Liver (tissue), 9 donors: ENCODE measurements around the gene KSR1. TPM values are rescaled to one million over a fixed set of nuclear protein-coding genes. Genes with fewer than 3 reads are reported as not detected.

Experiments
- DNase-seq: peaks from one replicate; pipeline ENCODE4 v3.0.0-alpha.2; 2017; ENCODE audit warnings: low spot score
- H3K27ac ChIP-seq, 2 donors: one replicate each; pipeline ENCODE4 v1.7.0; 2013; ENCODE audit warnings: inconsistent platforms in 2 of 2, low read length in 2 of 2, control low read depth in 1 of 2, low read depth in 1 of 2, mild to moderate bottlenecking in 1 of 2
- H3K27me3 ChIP-seq, 4 donors: one replicate each; pipeline versions ENCODE4 v1.6.1 to v1.7.0; 2013; ENCODE audit warnings: low read length in 3 of 4, inconsistent platforms in 1 of 4, mild to moderate bottlenecking in 1 of 4, moderate library complexity in 1 of 4; ENCODE audit not compliant: control insufficient read depth in 4 of 4, insufficient read depth in 4 of 4
- H3K36me3 ChIP-seq, 4 donors: one replicate each; pipeline versions ENCODE4 v1.6.1 to v1.7.0; 2013; ENCODE audit warnings: low read length in 3 of 4, mild to moderate bottlenecking in 3 of 4, low read depth in 1 of 4, moderate library complexity in 1 of 4; ENCODE audit not compliant: control insufficient read depth in 4 of 4, insufficient read depth in 3 of 4
- H3K4me1 ChIP-seq, 4 donors: one replicate each; pipeline versions ENCODE4 v1.6.1 to v1.7.0; 2013; ENCODE audit warnings: low read length in 3 of 4, mild to moderate bottlenecking in 3 of 4, moderate library complexity in 1 of 4; ENCODE audit not compliant: control insufficient read depth in 4 of 4, insufficient read depth in 4 of 4
- H3K4me3 ChIP-seq, 3 donors: one replicate each; pipeline versions ENCODE4 v1.6.1 to v1.7.0; 2013; ENCODE audit warnings: low read length in 3 of 3, control low read depth in 1 of 3, low read depth in 1 of 3, mild to moderate bottlenecking in 1 of 3
- H3K9ac ChIP-seq, 2 donors: one replicate each; pipeline ENCODE4 v1.7.0; 2013; ENCODE audit warnings: low read length in 2 of 2, mild to moderate bottlenecking in 2 of 2, moderate library complexity in 2 of 2, control low read depth in 1 of 2, low read depth in 1 of 2
- H3K9me3 ChIP-seq, 4 donors: one replicate each; pipeline versions ENCODE4 v1.6.1 to v1.7.0; 2013; ENCODE audit warnings: low read length in 3 of 4; ENCODE audit not compliant: control insufficient read depth in 4 of 4
- EGR1 ChIP-seq, 2 donors: IDR thresholded peaks; 2 replicates each; pipeline ENCODE4 v1.6.1; 2016 to 2018; ENCODE audit warnings: antibody characterized with exemption in 2 of 2, low read depth in 2 of 2
- FOXA1 ChIP-seq: IDR thresholded peaks from 2 replicates; pipeline ENCODE4 v1.6.1; 2016; ENCODE audit warnings: antibody characterized with exemption
- FOXA2 ChIP-seq: IDR thresholded peaks from 2 replicates; pipeline ENCODE4 v1.6.1; 2016; ENCODE audit warnings: antibody characterized with exemption
- GABPA ChIP-seq, 2 donors: IDR thresholded peaks in 1 of 2; conservative IDR thresholded peaks in 1 of 2; 2 replicates each; pipeline ENCODE4 v1.6.1; 2016; ENCODE audit warnings: antibody characterized with exemption in 2 of 2, mild to moderate bottlenecking in 1 of 2, moderate library complexity in 1 of 2
- HNF4G ChIP-seq: IDR thresholded peaks from 2 replicates; pipeline ENCODE4 v1.6.1; 2016; ENCODE audit warnings: antibody characterized with exemption
- JUND ChIP-seq, 2 donors: IDR thresholded peaks; 2 replicates each; pipeline ENCODE4 v1.6.1; 2016; ENCODE audit warnings: antibody characterized with exemption in 2 of 2
- MAX ChIP-seq: IDR thresholded peaks from 2 replicates; pipeline ENCODE4 v1.6.1; 2016; ENCODE audit warnings: antibody characterized with exemption
- NR2F2 ChIP-seq: IDR thresholded peaks from 2 replicates; pipeline ENCODE4 v1.6.1; 2016; ENCODE audit warnings: antibody characterized with exemption
- RAD21 ChIP-seq, 2 donors: IDR thresholded peaks; 2 replicates each; pipeline ENCODE4 v1.6.1; 2016; ENCODE audit warnings: antibody characterized with exemption in 2 of 2, mild to moderate bottlenecking in 2 of 2
- REST ChIP-seq: IDR thresholded peaks from 2 replicates; pipeline ENCODE4 v1.6.1; 2016; ENCODE audit warnings: antibody characterized with exemption, mild to moderate bottlenecking
- RXRA ChIP-seq, 2 donors: IDR thresholded peaks; 2 replicates each; pipeline ENCODE4 v1.6.1; 2017 to 2018; ENCODE audit warnings: antibody characterized with exemption in 2 of 2, mild to moderate bottlenecking in 1 of 2
- TAF1 ChIP-seq: conservative IDR thresholded peaks from 2 replicates; pipeline ENCODE4 v1.6.1; 2016; ENCODE audit warnings: antibody characterized with exemption, mild to moderate bottlenecking
- YY1 ChIP-seq: IDR thresholded peaks from 2 replicates; pipeline ENCODE4 v1.6.1; 2016; ENCODE audit warnings: antibody characterized with exemption, mild to moderate bottlenecking
- WGBS: extraction: QIAGEN DNeasy Blood & Tissue Kit; methylation state at CpG from one replicate; pipeline ENCODE4 v1.1.7; 2013; 5-methylcytosine and 5-hydroxymethylcytosine counted together
- polyA plus RNA-seq, 2 donors: library from polyadenylated mRNA; stranded (reverse) in 1 of 2; unstranded in 1 of 2; fragments of 200-250 nt in 1 of 2; fragments of >200 nt in 1 of 2; fragmentation: Nextera tagmentation in 1 of 2; extraction: Ambion mirVana in 1 of 2; gene quantifications; one replicate each; pipeline versions ENCODE4 v1.2.1 to v1.2.3, GENCODE V29; 2013 to 2015
- total RNA-seq, 2 donors: library from RNA; depleted of rRNA; stranded (reverse); fragments of >200 nt; gene quantifications; one replicate each; pipeline ENCODE4 v1.2.3, GENCODE V29; 2014
- TF ChIP-seq, protein P1 (sequence below): fragments of 150-350 bp; IDR thresholded peaks from 2 replicates; pipeline ENCODE4 v1.5.1; 2017; ENCODE audit warnings: improper control_type of control experiment, low read depth, low read length; ENCODE audit not compliant: missing input control
- TF ChIP-seq, protein P2 (sequence below): IDR thresholded peaks from 2 replicates; pipeline ENCODE4 v1.6.1; 2016; ENCODE audit warnings: antibody characterized with exemption
- TF ChIP-seq, protein P3 (sequence below): IDR thresholded peaks from 2 replicates; pipeline ENCODE4 v1.6.1; 2016; ENCODE audit warnings: antibody characterized with exemption
- donor health status: healthy.
- donor health status: healthy.
- donor health status: healthy.
- donor health status: healthy.
- donor health status: healthy.

The KSR1 gene
- total and polyA plus RNA-seq, 4 donors, result 1.2 to 9.0 (median 4.1) TPM

DNA sequence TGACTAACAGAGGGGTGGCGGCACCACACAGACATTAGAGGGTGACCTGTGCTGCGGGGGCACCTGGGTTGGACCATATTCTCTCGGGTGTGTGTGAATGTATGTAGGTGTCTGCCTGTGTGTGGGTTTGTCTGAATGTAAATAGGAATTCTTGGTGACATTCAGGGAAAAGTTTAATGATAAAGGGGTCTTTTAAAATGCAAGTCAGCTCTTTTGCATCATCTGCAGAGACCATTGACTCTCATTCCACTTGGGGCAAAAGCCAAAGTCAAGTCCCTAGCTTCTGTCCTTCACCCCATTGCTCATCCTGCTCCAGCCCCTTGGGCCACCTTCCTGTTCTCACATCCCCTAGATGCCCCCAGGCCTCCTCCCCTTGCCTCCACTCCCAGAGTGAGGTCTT, 23.6 kb downstream of the KSR1 start (continued):
- TF ChIP-seq, protein P1, sequence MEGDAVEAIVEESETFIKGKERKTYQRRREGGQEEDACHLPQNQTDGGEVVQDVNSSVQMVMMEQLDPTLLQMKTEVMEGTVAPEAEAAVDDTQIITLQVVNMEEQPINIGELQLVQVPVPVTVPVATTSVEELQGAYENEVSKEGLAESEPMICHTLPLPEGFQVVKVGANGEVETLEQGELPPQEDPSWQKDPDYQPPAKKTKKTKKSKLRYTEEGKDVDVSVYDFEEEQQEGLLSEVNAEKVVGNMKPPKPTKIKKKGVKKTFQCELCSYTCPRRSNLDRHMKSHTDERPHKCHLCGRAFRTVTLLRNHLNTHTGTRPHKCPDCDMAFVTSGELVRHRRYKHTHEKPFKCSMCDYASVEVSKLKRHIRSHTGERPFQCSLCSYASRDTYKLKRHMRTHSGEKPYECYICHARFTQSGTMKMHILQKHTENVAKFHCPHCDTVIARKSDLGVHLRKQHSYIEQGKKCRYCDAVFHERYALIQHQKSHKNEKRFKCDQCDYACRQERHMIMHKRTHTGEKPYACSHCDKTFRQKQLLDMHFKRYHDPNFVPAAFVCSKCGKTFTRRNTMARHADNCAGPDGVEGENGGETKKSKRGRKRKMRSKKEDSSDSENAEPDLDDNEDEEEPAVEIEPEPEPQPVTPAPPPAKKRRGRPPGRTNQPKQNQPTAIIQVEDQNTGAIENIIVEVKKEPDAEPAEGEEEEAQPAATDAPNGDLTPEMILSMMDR, result no peak

DNA sequence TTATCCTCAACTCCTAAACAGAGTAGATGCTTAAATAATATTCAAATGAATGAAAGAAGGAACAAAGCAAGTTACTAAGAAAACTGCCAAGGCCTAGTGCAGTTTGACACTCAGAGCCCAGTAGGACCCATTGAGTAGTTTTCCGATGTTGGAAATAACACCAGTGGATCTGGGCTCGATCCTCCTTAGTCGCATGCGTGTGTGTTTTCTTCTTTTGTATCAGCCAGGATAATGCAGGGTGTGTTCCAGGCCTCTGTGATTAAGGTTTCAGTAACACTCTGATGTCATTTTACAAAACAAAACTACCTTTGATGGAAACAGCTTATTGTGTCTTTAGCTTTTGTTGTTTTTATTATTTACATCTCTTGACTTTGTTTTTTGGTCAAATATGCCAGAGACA, 24.5 kb downstream of the KSR1 start:
- no peak overlapping the region for H3K4me3 ChIP-seq
- no peak overlapping the region for H3K27ac ChIP-seq
- H3K9ac ChIP-seq, result no peak overlapping the region
- DNase-seq, result no peak
- WGBS, result 92% methylated on average over 4 of the region's 4 CpGs
- no peaks in the 10 kb centered on the region for H3K9me3 ChIP-seq
- no peaks in the 10 kb centered on the region for H3K27me3 ChIP-seq
- H3K4me1 ChIP-seq, result no peaks in the 10 kb centered on the region
- H3K36me3 ChIP-seq, result no peaks in the 10 kb centered on the region
- TF ChIP-seq NR2F2, result no peak
- no peak for TF ChIP-seq EGR1 (IDR thresholded peaks at IDR 0.05; ENCODE audit: low read depth in 2 of 2)
- TF ChIP-seq REST, result no peak
- TF ChIP-seq, protein P2, sequence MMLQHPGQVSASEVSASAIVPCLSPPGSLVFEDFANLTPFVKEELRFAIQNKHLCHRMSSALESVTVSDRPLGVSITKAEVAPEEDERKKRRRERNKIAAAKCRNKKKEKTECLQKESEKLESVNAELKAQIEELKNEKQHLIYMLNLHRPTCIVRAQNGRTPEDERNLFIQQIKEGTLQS, result no peak
- TF ChIP-seq RAD21 (IDR thresholded peaks at IDR 0.05), result no peak

GRCh38 chr17:27481327-27481726, 25.1 kb downstream of the KSR1 start:
- TF ChIP-seq, protein P1, result no peak
- TF ChIP-seq HNF4G (no peak), NR2F2 (no peak), MAX (no peak), RAD21 (IDR thresholded peaks at IDR 0.05) (no peak), TAF1 (no peak), YY1 (no peak), RXRA (IDR thresholded peaks at IDR 0.05) (no peak), JUND (IDR thresholded peaks at IDR 0.05) (no peak), FOXA1 (no peak), EGR1 (IDR thresholded peaks at IDR 0.05; ENCODE audit: low read depth in 2 of 2) (no peak), FOXA2 (no peak), GABPA (IDR thresholded peaks at IDR 0.05 in 1 of 2, conservative IDR thresholded peaks at IDR 0.05 in 1 of 2) (no peak)
- TF ChIP-seq, protein P3, sequence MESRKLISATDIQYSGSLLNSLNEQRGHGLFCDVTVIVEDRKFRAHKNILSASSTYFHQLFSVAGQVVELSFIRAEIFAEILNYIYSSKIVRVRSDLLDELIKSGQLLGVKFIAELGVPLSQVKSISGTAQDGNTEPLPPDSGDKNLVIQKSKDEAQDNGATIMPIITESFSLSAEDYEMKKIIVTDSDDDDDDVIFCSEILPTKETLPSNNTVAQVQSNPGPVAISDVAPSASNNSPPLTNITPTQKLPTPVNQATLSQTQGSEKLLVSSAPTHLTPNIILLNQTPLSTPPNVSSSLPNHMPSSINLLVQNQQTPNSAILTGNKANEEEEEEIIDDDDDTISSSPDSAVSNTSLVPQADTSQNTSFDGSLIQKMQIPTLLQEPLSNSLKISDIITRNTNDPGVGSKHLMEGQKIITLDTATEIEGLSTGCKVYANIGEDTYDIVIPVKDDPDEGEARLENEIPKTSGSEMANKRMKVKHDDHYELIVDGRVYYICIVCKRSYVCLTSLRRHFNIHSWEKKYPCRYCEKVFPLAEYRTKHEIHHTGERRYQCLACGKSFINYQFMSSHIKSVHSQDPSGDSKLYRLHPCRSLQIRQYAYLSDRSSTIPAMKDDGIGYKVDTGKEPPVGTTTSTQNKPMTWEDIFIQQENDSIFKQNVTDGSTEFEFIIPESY, result no peak
- TF ChIP-seq, protein P2, result no peak

More at GRCh38 chr17:27481327-27481726, 25.1 kb downstream of the KSR1 start:
- Histone ChIP-seq H3K9me3 (no peaks in the 10 kb centered on the region), H3K9ac (no peak overlapping the region), H3K27me3 (no peaks in the 10 kb centered on the region), H3K36me3 (no peaks in the 10 kb centered on the region), H3K4me1 (no peaks in the 10 kb centered on the region), H3K27ac (no peak overlapping the region), H3K4me3 (no peak overlapping the region)
- DNase-seq, result no peak
- WGBS, result 70% methylated on average over 4 of the region's 4 CpGs
